Fibroblast of skin of back (primary cell): ENCODE results near the gene NXT2. TPM values are rescaled to one million over a fixed set of nuclear protein-coding genes. Genes with fewer than 3 reads are reported as not detected.
"Not testable (repeated sequence)": the region's sequence is repeated elsewhere in the genome, so short reads cannot be mapped to it uniquely, and the experiment has no call there.

Experiments
- DNase-seq: peaks from one replicate; pipeline ENCODE4 v3.0.0-alpha.2; 2013
- polyA plus RNA-seq, 2 experiments: library from polyadenylated mRNA; unstranded; fragments of 120-200 nt; gene quantifications; one replicate each; pipeline ENCODE4 v1.2.1, GENCODE V29; 2013; ENCODE audit not compliant: insufficient read length in 2 of 2

The NXT2 gene
- 7.1 TPM for polyA plus RNA-seq (2013, experiment 1 of 2; ENCODE audit: insufficient read length)
- polyA plus RNA-seq (2013, experiment 2 of 2; ENCODE audit: insufficient read length) = 4.8 TPM

- DNase-seq = peak; percentile 90
Observed at GRCh38 chrX:109536439-109537323, at the start of gene NXT2. Gene NXT2 (plus strand): TSS chrX:109536844. CDS start chrX:109537007, 163 bp downstream.

DNA sequence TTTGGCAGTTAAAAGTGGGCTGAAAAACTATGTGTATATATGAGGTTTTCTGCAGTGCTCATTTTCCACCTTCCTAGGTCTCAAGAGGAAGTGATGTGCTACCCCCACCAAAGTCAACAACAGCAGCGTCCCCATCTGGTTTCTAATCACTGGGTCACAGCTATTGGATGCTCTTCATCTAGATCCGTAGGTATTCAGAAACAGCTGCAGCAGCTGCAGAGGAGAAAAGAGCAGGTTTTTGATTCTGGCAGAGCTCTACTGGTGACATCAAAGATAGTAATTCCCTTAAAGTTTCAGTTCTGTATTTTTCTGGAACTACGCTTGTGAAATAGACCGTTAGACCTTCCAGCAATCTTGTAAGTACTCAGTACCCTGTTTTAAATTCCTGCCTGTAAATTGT, 49.0 kb upstream of the NXT2 start:
- no peak for DNase-seq

DNA sequence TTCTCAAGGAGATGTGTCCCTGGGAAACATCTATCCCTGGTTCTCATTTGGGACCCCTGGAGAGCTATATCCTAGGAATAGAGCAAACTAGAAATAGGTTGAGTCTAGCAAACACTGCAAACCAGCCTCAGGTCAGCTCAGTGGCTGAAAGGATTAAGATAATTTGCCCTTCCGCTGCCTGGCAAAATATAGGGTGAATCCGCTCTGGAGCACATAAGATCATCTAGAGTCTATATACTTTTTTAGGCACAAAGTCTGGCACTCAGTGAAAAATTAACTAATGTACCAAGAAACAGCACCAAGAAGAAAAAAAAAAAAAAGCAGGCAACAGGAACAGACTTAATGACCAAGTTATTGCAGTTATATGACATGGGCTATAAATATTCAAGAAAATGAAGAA, 47.5 kb upstream of the NXT2 start:
- no peak for DNase-seq

DNA sequence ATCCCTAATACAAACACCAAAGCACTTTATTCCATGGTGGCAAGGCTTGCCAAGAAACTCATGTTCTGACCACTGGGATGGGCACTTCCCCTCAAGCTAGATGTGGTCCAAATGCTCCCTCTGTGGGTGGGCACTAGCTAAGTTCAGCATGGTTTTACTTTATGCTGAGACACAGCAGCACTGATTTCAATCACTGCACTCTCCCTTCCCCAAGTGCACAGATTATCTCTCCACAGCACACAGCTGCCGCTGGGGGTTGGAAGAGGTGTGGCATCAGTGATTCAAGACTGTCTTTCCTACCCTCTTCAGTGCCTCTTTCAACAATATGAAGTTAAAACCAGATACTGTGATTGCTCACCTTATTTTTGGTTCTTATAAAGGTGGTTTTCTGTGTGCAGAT, 38.2 kb upstream of the NXT2 start:
- DNase-seq = no peak

GRCh38 chrX:109501176-109501575, 35.5 kb upstream of the NXT2 start:
- DNase-seq = no peak

DNA sequence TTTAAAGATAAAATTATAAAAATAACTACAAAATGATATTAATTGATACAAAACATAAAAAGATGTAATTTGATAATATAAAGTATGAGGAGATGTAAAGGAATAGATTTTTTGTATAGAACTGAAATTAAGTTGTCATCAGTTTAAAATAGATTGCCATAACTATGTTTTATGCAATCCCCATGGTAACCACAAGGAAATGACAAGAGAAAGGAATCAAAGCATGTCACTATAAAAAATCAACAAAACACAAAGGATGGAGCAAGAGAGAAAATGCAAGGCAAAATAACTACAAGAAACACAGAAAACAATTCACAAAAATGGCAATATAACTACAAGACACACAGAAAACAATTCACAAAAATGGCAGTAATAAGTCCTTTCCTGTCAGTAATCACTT, 27.7 kb upstream of the NXT2 start:
- DNase-seq = no peak

GRCh38 chrX:109511113-109511512, 25.5 kb upstream of the NXT2 start:
- no peak for DNase-seq

DNA sequence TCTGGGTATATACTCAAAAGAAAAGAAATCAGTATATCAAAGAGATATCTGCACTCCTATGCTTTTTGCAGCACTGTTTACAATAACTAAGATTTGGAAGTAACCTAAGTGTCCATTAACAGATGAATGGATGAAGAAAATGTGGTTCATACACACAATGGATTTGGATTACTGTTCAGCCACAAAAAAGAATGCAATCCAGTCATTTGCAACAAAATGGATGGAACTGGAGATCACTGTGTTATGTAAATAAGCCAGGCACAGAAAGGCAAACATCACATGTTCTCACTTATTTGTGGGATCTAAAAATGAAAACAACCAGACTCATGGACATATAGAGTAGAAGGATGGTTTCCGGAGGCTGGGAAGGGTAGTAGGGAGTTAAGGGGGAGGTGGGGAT, 17.6 kb upstream of the NXT2 start:
- no peak for DNase-seq

GRCh38 chrX:109533005-109533404, 3.6 kb upstream of the NXT2 start:
- DNase-seq = no peak

DNA sequence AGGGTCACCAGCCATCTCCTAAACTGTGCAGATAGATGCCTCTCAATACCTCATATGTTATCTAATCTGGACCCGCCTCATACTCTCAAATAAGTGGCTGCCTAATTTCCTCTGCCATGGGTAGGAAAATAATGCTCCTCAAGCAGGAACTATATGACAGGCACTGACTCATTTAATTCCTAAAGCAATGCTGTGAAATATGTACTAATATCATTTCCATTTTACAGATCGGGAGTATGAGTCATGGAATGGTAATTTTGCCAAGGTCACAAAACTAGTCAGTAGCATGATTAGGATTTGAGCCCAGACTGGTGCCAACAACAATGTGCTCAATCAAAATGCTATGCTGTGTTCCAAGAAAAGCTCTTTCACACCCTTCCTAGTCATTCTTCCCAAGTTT, 3.0 kb upstream of the NXT2 start:
- DNase-seq = peak; percentile 72

DNA sequence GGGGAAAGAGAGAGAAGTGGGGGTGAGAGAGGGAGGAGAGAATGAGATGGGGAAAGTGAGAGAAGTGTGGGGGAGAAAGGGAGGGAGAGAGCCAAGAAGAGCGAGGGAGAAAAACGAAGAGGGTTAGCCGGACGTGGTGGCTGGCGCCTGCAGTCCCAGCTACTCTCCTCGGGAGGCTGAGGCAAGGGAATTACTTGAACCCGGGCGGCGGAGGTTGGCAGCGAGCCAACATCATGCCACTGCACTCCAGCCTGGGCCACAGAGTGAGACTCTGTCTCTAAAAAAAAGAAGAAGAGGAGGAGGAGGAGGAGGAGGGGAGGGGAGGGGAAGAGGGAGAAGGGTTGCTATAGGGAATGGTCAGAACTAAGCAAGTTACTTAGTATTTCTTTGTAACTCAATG, 1.7 kb upstream of the NXT2 start:
- no peak for DNase-seq

- no peak for DNase-seq
Observed at GRCh38 chrX:109535578-109535977, 1.1 kb upstream of the NXT2 start.

GRCh38 chrX:109537324-109537665, 651 bp downstream of the NXT2 start:
- no peak for DNase-seq

- not testable (repeated sequence) for DNase-seq
Observed at GRCh38 chrX:109539007-109539406, 2.4 kb downstream of the NXT2 start.

DNA sequence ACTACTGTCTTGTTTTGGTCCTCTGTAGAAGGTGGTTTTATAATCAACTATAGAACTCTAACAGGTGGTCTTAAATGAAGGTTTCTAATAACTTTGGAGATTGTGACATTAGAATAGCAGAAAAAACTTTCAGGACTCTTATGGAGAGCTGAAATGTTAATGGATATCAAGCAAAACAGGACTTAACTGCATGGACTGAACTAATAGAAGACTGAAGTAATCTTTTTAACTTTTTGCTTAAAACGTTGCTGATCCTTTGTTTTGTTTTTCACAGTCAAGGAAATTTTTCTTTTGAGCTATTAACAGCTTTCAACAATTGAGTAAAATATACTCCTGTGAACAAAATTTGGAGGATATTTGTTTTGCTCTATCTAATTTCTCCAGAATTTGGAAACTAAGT, 17.2 kb downstream of the NXT2 start:
- DNase-seq = no peak

DNA sequence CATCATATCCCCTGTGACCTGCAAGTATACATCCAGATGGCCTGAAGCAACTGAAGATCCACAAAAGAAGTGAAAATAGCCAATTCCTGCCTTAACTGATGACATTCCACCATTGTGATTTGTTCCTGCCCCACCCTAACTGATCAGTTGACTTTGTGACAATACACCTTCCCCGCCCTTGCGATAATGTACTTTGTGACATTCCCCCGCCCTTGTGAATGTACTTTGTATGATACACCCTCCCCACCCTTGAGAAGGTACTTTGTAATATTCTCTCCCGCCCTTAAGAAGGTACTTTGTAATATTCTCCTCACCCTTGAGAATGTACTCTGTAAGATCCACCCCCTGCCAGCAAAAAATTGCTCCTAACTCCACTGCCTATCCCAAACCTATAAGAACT, 39.4 kb downstream of the NXT2 start:
- not testable (repeated sequence) for DNase-seq

DNA sequence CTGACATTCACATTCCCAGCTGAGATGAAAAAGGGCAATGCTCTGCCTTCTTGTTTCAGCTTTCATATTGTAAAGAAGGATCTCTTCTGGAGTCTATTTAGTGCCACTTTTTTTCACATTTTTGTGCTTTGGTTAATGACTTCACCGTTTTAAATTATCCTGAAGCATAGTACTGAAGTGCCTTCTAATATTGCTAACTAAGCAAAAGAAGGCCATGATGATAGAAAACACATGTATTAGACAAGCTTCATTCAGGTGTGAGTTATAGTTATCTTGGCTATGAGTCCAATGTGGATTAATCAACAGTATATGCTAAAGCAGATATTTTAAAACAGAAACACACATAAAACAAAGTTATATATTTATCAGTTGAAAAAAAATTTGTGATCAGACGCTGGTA, 40.4 kb downstream of the NXT2 start:
- no peak for DNase-seq

- peak; percentile 17 for DNase-seq
Observed at GRCh38 chrX:109578916-109579315, 42.3 kb downstream of the NXT2 start.

- no peak for DNase-seq
Observed at GRCh38 chrX:109585488-109585887, 48.8 kb downstream of the NXT2 start.

- no peak for DNase-seq
Observed at GRCh38 chrX:109590176-109590575, 53.5 kb downstream of the NXT2 start.
